ENCODE measurements around the gene ICAM1.

DNA sequence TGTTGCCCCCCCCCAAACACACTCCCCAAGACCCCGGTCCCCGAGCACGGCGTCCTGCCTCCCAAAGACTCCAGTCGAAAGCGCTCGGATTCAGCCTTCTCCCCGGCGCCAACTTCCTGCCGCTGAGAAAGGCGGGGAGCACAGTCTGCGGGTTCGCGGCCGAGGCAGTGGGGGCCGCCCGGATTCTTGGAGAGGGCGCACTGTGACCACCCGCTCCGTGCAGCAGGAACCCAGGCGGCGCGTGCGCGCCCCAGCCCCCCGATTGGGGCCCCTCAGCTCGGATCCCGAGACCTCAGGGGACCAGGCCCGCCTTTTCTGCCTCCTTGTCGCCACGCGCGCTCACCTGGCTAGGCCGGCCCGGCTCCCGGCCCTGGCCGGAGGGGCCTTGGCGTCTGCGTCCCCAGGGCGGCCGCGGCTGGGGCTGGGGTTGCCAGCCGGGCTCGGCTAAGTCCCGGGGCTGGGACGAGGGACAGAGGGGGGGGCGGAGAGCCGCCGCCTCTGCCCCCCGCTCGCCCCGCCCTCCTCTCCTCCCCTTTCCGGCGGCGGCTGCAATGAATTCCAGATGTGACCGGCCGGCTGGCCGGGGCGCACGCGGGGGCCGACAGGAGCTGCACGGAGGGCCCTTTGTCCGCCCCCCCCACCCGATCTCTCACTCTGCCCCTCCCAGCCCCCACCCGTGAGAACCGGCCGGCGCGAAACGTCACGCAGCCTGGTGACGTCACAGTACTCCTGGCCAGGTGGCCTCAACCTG is 39.9 kb upstream of the ICAM1 start, which contains the start of gene S1PR2:
- TF ChIP-seq SMC3 (IDR thresholded peaks at IDR 0.05) (no peak), RAD21 (conservative IDR thresholded peaks at IDR 0.05 in 1 of 2, IDR thresholded peaks at IDR 0.05 in 1 of 2) (no peak), POLR2A (IDR thresholded peaks at IDR 0.05; ENCODE audit: low read length) (no peak), RARB (CRISPR knock-in tag; IDR thresholded peaks at IDR 0.05) (no peak), CBX2 (IDR thresholded peaks at IDR 0.05; ENCODE audit: borderline replicate concordance, low read depth) (no peak), CHD2 (IDR thresholded peaks at IDR 0.05; ENCODE audit: low read length, partially characterized antibody) (no peak), RFX5 (IDR thresholded peaks at IDR 0.05) (no peak), EP300 (IDR thresholded peaks at IDR 0.05) (no peak), CEBPB (IDR thresholded peaks at IDR 0.05) (no peak), JUN (IDR thresholded peaks at IDR 0.05) (no peak), JUNB (IDR thresholded peaks at IDR 0.05) (no peak), RNF2 (IDR thresholded peaks at IDR 0.05; ENCODE audit: borderline replicate concordance, low read depth) (no peak), ESRRA (IDR thresholded peaks at IDR 0.05; ENCODE audit: borderline replicate concordance, low read length) (no peak)
- TF ChIP-seq, protein P1, sequence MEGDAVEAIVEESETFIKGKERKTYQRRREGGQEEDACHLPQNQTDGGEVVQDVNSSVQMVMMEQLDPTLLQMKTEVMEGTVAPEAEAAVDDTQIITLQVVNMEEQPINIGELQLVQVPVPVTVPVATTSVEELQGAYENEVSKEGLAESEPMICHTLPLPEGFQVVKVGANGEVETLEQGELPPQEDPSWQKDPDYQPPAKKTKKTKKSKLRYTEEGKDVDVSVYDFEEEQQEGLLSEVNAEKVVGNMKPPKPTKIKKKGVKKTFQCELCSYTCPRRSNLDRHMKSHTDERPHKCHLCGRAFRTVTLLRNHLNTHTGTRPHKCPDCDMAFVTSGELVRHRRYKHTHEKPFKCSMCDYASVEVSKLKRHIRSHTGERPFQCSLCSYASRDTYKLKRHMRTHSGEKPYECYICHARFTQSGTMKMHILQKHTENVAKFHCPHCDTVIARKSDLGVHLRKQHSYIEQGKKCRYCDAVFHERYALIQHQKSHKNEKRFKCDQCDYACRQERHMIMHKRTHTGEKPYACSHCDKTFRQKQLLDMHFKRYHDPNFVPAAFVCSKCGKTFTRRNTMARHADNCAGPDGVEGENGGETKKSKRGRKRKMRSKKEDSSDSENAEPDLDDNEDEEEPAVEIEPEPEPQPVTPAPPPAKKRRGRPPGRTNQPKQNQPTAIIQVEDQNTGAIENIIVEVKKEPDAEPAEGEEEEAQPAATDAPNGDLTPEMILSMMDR (IDR thresholded peaks at IDR 0.05): no peak
